GM04503 (cell line): ENCODE data around the gene ABLIM2.

Source experiments
- DNase-seq: peaks from one replicate; pipeline ENCODE4 v3.0.0-alpha.2; 2012; ENCODE audit warnings: low read depth

The ABLIM2 gene

GRCh38 chr4:7981738-7982394 is 176.7 kb downstream of the ABLIM2 start:
- no peak for DNase-seq

DNA sequence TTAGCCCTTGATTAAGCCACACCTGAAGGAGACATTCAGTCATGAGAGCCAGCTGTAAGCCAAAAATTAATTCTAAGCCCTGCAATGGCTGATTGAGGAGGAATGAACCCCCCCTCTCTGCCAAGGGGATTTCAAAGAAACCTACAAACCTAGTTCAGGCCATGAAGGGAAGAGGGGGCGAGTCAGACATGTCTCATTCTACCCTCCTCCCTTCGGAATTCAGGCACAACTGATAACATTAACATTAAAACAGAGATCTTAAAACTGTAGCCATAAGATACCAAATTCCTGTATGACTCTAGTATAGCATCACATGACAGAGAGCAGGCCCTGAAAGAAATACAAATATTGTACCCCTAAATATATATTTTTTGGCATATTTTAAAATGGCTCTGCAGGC is 178.6 kb downstream of the ABLIM2 start:
- no peak for DNase-seq

DNA sequence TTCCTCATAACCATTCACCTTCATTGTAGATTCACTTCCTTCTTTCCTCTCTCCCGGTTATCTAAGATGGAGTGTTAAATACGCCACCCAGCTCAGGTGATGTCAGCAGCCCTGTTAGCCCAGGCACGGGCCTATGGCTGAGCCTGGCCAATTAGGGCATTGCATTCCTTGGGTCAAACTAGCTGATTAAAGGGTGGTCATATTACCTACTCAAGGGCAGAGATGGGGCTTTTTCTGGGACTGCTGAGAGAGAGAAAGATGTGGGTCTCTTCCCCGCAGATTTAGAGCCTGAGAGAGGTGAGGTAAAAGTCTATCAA is 179.0 kb downstream of the ABLIM2 start:
- no peak for DNase-seq

DNA sequence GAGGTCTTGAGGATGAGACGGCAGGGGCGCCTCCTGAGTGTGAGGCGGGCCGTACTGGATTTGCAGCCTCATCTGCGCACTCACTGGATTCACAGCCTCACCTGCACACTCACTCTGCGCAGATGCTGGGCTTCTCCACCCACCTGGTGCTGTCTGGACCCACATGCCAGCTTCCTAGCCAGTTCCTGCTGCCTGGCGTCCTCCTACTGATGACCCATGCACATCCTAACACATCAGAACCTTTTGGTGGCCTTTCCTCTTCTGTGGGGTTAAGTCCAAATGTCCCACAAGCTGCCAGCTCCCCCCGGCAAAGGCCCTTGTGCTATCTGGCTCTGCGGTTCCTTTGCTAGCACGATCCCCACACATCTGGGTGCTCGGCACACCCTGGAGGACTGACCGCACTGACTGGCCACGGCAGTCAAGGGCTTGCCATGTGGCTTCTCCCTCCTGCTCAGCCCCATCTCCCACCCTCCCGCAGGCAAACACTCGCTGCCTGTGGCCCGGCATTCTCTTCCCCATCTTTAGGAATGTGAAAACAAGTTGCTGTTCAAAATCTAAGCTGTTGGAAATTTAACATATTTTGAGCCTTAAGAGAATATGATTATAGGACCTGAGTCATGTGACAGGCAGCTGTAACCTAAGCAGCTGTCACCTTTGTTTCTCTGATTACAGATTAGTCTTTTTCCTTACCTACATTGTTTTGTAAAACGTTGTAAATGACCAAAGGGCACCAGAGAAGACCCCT is 179.5 kb downstream of the ABLIM2 start:
- DNase-seq = no peak

DNA sequence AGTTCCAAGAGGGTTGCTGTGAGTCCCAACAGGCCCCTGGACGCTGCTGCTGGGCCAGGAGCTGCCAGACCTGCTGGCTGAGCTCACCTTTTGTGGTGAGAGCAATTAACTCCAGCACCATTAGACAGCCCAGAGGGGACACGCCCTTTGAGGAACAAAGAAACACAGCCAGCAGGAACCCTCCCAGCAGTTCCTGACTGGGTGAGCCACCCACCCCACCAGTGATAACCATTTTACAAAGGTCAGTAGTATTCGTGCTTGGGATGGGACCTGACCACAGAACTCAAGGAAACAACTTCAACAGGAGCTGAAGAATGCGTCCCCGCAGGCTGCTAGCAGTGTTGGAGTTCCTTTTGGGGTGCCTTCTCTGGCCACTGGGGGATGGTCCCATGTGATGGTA is 180.1 kb downstream of the ABLIM2 start:
- DNase-seq = no peak

DNA sequence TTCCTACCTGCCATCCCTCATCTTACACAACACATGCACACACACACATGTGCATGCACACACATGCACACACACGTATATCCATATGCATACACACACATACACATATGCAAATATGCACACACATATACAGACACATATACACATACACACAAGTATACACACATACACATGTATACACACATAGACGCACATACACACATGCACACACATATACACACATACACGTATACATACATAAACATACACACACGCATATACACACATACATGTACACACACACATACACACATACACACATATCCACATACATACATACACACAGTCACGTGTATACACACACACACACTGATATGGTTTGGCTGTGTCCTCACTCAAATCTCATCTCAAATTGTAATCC is 182.0 kb downstream of the ABLIM2 start:
- DNase-seq = no peak

- DNase-seq = no peak
Observed at GRCh38 chr4:7976025-7976424, 182.6 kb downstream of the ABLIM2 start.

DNA sequence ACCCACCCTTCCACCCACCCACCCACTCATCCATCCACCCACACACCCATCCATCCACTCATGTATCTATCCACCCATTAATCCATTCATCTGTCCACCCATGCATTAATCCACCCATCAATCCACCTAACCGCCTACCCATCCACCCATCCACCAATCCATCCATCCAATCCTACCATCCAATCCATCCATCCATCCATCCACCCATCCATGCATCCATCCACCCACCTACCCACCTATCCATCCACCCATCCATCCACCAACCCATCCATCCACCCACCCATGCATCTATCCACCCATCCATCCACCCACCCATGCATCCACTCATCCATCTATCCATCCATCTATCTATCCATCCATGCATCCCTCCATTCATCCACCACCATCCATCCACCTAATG is 184.2 kb downstream of the ABLIM2 start:
- DNase-seq = no peak

DNA sequence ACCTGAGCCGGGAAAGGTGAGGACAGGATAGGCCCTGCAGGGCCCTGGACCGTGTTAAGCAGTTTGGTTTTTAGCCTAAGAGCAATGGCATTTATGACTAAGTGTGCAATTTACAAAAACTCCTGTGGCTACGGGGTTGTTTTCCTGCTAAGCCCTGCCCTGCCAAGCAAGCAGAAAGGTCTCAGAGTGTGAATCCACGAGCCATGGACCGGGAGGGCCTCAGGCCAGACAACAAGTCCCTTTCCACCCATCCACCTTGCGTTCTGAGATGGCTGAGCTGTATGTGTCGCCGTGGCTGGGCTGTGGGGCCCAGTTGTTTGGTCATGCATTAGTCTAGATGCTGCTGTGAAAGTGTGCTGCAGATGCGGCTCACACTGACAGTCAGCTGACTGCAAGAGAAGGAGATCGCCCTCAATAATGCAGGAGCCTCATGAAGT is 185.1 kb downstream of the ABLIM2 start:
- DNase-seq = no peak

- DNase-seq = no peak
Observed at GRCh38 chr4:7971881-7972500, 186.6 kb downstream of the ABLIM2 start.

- DNase-seq = no peak
Observed at GRCh38 chr4:7971159-7971631, 187.4 kb downstream of the ABLIM2 start.

DNA sequence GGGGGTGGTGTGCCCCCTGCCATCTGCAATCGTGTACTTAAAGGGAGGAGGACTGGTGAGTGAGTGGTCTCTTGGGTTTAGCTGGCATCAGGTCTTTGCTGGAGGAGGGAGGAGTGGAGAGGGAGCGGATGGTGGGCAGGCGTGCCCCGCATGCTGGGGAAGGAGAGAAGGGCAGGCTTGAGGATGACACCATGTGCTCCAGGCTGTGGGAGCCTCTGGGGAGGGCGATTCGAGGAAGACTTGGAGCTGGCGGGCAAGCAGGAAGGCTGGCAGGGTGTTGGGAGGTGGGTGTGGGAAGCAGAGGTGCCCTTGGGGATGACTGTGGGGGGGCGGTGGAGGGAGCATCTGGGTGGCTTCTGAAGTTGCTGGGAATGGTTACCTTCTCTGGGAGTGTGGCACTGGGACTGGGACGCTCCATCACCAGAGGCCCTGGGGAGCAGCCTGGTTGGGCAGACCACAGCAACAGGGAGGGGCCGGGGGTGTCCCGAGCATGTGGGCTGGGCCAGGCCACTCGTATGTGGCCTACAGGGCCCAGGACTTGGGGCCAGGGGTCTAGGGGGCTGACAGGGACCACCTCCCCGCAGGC is 188.2 kb downstream of the ABLIM2 start:
- no peak for DNase-seq

- DNase-seq = no peak
Observed at GRCh38 chr4:7968262-7968896, 190.2 kb downstream of the ABLIM2 start.

GRCh38 chr4:7967501-7968261 is 190.9 kb downstream of the ABLIM2 start:
- DNase-seq = no peak

- no peak for DNase-seq
Observed at GRCh38 chr4:7967063-7967440, 191.6 kb downstream of the ABLIM2 start.

- DNase-seq = no peak
Observed at GRCh38 chr4:7966281-7967062, 192.1 kb downstream of the ABLIM2 start.

DNA sequence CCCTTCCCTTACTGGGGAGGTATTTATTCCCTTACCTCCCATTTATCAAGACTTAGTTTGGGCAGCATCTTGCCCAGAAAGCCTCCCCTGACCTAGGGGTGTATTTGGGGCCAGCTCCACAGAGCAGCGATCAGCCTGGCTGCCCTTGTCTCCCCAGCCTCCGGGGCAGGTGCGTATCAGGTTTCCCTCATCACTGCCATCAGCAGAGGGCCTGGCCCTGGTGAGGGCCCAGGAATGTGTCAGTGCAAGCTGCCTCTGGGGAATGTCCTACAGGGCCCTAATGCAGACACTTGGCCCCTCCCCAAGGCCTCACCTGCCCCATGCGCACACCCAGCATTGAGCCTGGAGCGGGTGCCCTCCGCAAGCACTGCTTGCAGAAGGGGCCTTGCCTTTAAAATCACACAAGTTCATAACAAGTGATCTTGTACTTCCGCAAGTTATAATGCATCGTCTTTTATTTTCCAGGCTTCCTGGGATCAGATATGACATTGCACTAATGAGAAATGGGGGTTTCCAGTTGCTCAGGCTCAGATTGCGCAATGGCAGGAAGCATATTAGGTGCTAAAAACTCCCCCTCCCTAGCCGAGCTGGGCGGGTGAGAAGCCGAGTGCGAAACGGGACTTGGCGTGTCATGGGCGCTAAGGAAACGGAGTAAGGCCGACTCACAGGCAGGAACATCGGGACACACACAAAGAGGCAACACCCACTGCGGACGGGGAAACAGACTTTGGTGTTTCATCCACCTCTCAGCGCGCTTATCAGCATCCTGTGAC is 193.5 kb downstream of the ABLIM2 start:
- DNase-seq = no peak

- no peak for DNase-seq
Observed at GRCh38 chr4:7964459-7964858, 194.2 kb downstream of the ABLIM2 start.

DNA sequence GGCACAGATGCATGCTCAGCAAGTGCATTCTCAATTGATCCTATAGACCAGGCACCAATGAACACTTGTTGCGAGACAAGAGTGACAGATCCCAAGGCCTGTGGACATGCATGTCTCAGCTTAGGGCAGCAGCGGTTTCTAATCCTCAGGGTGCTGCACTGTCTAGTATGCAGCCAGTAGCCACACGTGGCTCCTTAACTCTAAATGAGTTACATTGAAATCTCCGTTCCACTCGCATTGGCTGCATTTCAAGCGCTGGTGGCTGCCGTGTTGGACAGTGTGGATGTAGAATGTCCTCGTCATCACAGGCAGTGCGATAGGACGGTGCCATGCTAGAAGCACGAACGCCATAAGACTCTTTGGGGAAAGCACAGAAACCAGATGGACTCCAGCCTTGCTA is 194.9 kb downstream of the ABLIM2 start:
- DNase-seq = no peak
